HG03558 (cell line): ENCODE results near the gene DTL.

ENCODE experiments used
- ATAC-seq: cut with Tn5 transposase; IDR thresholded peaks from one replicate; pipeline ENCODE4 v1.9.1; 2021; ENCODE audit warnings: moderate number of reproducible peaks; ENCODE audit not compliant: unreplicated experiment; ENCODE audit errors: extremely low read depth

Gene DTL

GRCh38 chr1:212089560-212090163 lies 54.1 kb downstream of the DTL start:
- ATAC-seq, result no peak

GRCh38 chr1:212091438-212092121 lies 56.0 kb downstream of the DTL start:
- no peak for ATAC-seq

- no peak for ATAC-seq
These were observed 61.8 kb downstream of the DTL start for GRCh38 chr1:212097360-212097759.

- ATAC-seq, result no peak
These were observed 62.8 kb downstream of the DTL start for GRCh38 chr1:212098310-212098709.

GRCh38 chr1:212098771-212099170 lies 63.2 kb downstream of the DTL start:
- ATAC-seq, result no peak

GRCh38 chr1:212101251-212101650 lies 65.7 kb downstream of the DTL start:
- no peak for ATAC-seq

- no peak for ATAC-seq
These were observed 66.2 kb downstream of the DTL start for GRCh38 chr1:212101735-212102134.

GRCh38 chr1:212104586-212105325 lies 69.2 kb downstream of the DTL start:
- no peak for ATAC-seq

GRCh38 chr1:212106286-212106792 lies 70.8 kb downstream of the DTL start:
- no peak for ATAC-seq

- ATAC-seq, result no peak
These were observed 71.9 kb downstream of the DTL start for GRCh38 chr1:212107481-212107880.

GRCh38 chr1:212108187-212108586 lies 72.6 kb downstream of the DTL start:
- ATAC-seq, result no peak

- ATAC-seq, result no peak
These were observed 73.4 kb downstream of the DTL start for GRCh38 chr1:212108981-212109380.

- ATAC-seq, result no peak
These were observed 74.2 kb downstream of the DTL start for GRCh38 chr1:212109728-212110127.

GRCh38 chr1:212110617-212111016 lies 75.1 kb downstream of the DTL start:
- ATAC-seq, result no peak

- no peak for ATAC-seq
These were observed 76.0 kb downstream of the DTL start for GRCh38 chr1:212111536-212111935.

- ATAC-seq, result no peak
These were observed 78.2 kb downstream of the DTL start for GRCh38 chr1:212113706-212114105.

- ATAC-seq, result no peak
These were observed 82.8 kb downstream of the DTL start for GRCh38 chr1:212118167-212118871.

- no peak for ATAC-seq
These were observed 83.3 kb downstream of the DTL start for GRCh38 chr1:212118872-212119260.

- ATAC-seq, result no peak
These were observed 83.9 kb downstream of the DTL start for GRCh38 chr1:212119397-212119837.

- ATAC-seq, result no peak
These were observed 84.3 kb downstream of the DTL start for GRCh38 chr1:212119863-212120262.

- ATAC-seq, result no peak
These were observed 86.2 kb downstream of the DTL start for GRCh38 chr1:212121779-212122178.
